H1 (cell line): ENCODE results near the gene ERMARD. TPM values are rescaled to one million over a fixed set of nuclear protein-coding genes. Genes with fewer than 3 reads are reported as not detected.

Source experiments
- BACH1 ChIP-seq: IDR thresholded peaks from 2 replicates; pipeline ENCODE4 v1.6.1; 2012; ENCODE audit warnings: low read length, improper control_type of control experiment
- KDM4A ChIP-seq: IDR thresholded peaks from one replicate; pipeline ENCODE4 v1.7.1; 2012; ENCODE audit warnings: low read depth, mild to moderate bottlenecking, moderate library complexity, low read length, inconsistent platforms; ENCODE audit not compliant: severe bottlenecking
- KDM5A ChIP-seq: fragments of 200-600 bp; IDR thresholded peaks from 2 replicates; pipeline ENCODE4 v1.7.1; 2012; ENCODE audit warnings: mild to moderate bottlenecking, low read length, inconsistent platforms, mixed read lengths
- RFX5 ChIP-seq: IDR thresholded peaks from 2 replicates; pipeline ENCODE4 v1.6.1; 2011; ENCODE audit warnings: low read depth, low read length, improper control_type of control experiment, borderline replicate concordance
- RNF2 ChIP-seq: fragments of 200-900, 300-1000 bp; sonication (generic); IDR thresholded peaks from 2 replicates; pipeline ENCODE4 v1.7.1; 2016; ENCODE audit warnings: borderline replicate concordance, low read depth, mild to moderate bottlenecking, antibody characterized with exemption, low read length; ENCODE audit not compliant: poor library complexity, severe bottlenecking; ENCODE audit errors: missing control alignments
- SAP30 ChIP-seq: fragments of 300-600 bp; sonication (generic); IDR thresholded peaks from 2 replicates; pipeline ENCODE4 v1.7.1; 2012; ENCODE audit warnings: low read length, moderate library complexity, mild to moderate bottlenecking, inconsistent platforms; ENCODE audit not compliant: insufficient read depth, insufficient replicate concordance
- SRF ChIP-seq: IDR thresholded peaks from 2 replicates; pipeline ENCODE4 v1.6.1; 2011; ENCODE audit warnings: mild to moderate bottlenecking, low read depth, low read length, moderate library complexity
- TAF1 ChIP-seq: IDR thresholded peaks from 2 replicates; pipeline ENCODE4 v1.6.1; 2011; ENCODE audit warnings: mild to moderate bottlenecking, low read depth, low read length
- TAF7 ChIP-seq: optimal IDR thresholded peaks from 2 replicates; pipeline ENCODE3; 2011; ENCODE audit warnings: low read depth, mild to moderate bottlenecking, inconsistent platforms, low read length, moderate library complexity, borderline replicate concordance
- TCF12 ChIP-seq: IDR thresholded peaks from 2 replicates; pipeline ENCODE4 v1.6.1; 2011; ENCODE audit warnings: low read depth, mild to moderate bottlenecking, low read length
- ZNF274 ChIP-seq: IDR thresholded peaks from 2 replicates; pipeline ENCODE4 v1.7.0; 2012; ENCODE audit warnings: low read length, borderline replicate concordance; ENCODE audit errors: extremely low read depth
- polyA plus RNA-seq, 7 experiments: library from polyadenylated mRNA; depleted of rRNA in 3 of 7; stranded (reverse) in 5 of 7; unstranded in 2 of 7; fragments of >200 nt in 5 of 7; fragments of 200-250 nt in 2 of 7; gene quantifications; 1 replicate in 5 of 7; 2 replicates in 1 of 7; 4 replicates in 1 of 7; pipeline versions ENCODE4 v1.2.1 to v1.2.3, GENCODE V29; 2011 to 2013; ENCODE audit warnings: missing spikeins in 2 of 7, mixed read lengths in 2 of 7
- total RNA-seq: library from RNA; stranded (reverse); fragmentation: NEBNext Ultra II Directional; extraction: Animal tissue kit (Norgen Biotek cat#: 25700); gene quantifications from 2 replicates; pipeline ENCODE4 v1.2.1, GENCODE V29; 2021

Gene ERMARD
- total and polyA plus RNA-seq, 2 of the 8 experiments (the other 6 are each of a cell fraction or from before 2014, with no cell fraction given): 12.2 to 25.6 TPM

DNA sequence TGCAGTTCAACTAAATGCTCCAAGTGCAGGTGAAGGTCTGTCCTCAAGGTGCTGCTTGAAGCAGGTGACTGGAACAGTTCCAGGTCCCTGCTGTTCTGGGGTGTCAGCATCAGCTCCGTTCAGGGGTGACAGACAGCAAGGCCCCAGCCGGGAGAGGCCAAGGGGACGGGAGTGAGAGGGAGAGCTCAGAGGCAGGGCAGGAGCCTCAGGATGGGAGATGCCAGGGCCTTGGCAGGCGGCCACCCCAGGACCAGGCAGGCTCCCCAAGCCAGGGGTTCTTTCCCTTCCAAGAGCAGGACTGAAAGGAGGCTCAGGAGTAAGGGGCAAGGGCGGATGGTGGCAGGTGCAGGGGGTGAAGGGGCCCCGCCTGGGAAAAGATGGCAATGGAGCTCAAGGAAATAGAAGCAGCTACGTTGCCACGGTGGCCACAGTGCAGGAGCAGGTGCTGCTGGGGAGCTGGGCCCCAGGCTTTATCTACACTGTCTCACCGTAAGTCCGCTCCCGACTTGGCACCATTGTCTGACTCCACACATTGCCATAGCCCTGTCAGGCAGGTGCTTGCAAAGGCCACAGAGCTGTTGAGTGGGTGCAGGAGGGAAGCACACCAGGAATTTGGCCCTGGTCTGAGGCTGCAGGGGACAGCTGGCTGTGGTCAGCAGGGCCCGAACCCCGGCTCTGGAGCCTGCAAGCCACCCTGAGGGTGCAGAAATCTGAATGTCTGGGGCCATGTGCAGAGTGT lies 43.1 kb downstream of the ERMARD start (continued):
- TF ChIP-seq KDM5A: no peak
- TF ChIP-seq KDM4A: no peak
- TF ChIP-seq TCF12: no peak
- no peak for TF ChIP-seq ZNF274
- no peak for TF ChIP-seq RFX5
- no peak for TF ChIP-seq RNF2
- no peak for TF ChIP-seq SRF
- no peak for TF ChIP-seq SAP30
- no peak for TF ChIP-seq TAF1
- no peak for TF ChIP-seq TAF7
- no peak for TF ChIP-seq BACH1
